Measurements from ENCODE around the gene RNASE8. TPM values are rescaled to one million over a fixed set of nuclear protein-coding genes. Genes with fewer than 3 reads are reported as not detected.

RNASE8 gene
- polyA plus RNA-seq, 1 donor from 2014 or later = not detected

- H3F3A ChIP-seq (ENCODE audit: insufficient read depth, low read length, poor library complexity, severe bottlenecking) = no peaks in the 10 kb centered on the region
- H4K20me1 ChIP-seq (ENCODE audit: insufficient read depth) = no peaks in the 10 kb centered on the region
- H3K27ac ChIP-seq (ENCODE audit: low read length) = no peak within 1 kb of the TSS
- no peaks in the 10 kb centered on the region for H3K79me2 ChIP-seq (replicated peaks; ENCODE audit: insufficient read depth, low read length)
- H2AFZ ChIP-seq (ENCODE audit: low read depth, low read length) = peak within 1 kb of the TSS; percentile 45
- H3K4me2 ChIP-seq (ENCODE audit: low read length) = peak within 1 kb of the TSS; percentile 48
- H3K36me3 ChIP-seq (ENCODE audit: insufficient read depth, low read length) = no peaks in the 10 kb centered on the region
- no peaks in the 10 kb centered on the region for H3K9me3 ChIP-seq (ENCODE audit: low read length)
- no peaks in the 10 kb centered on the region for H3K9me2 ChIP-seq (ENCODE audit: insufficient read depth, low read length)
- TF ChIP-seq SMC3 (conservative IDR thresholded peaks at IDR 0.05; ENCODE audit: poor library complexity) (peak; percentile 33), CTCF (IDR thresholded peaks at IDR 0.05; ENCODE audit: poor library complexity, severe bottlenecking) (no peak), REST (IDR thresholded peaks at IDR 0.05; ENCODE audit: borderline replicate concordance) (no peak), TAF1 (IDR thresholded peaks at IDR 0.05; ENCODE audit: low read depth) (no peak), EP300 (conservative IDR thresholded peaks at IDR 0.05; ENCODE audit: poor library complexity, severe bottlenecking) (no peak), MXI1 (conservative IDR thresholded peaks at IDR 0.05; ENCODE audit: poor library complexity, severe bottlenecking) (peak; percentile 48), EZH2 (IDR thresholded peaks at IDR 0.05; ENCODE audit: borderline replicate concordance, insufficient read depth, low read length, poor library complexity, severe bottlenecking) (no peak), RAD21 (conservative IDR thresholded peaks at IDR 0.05) (peak; percentile 8), POLR2AphosphoS5 (IDR thresholded peaks at IDR 0.05) (peak; percentile 46)
- peak within 1 kb of the TSS; percentile 69 for H3K9ac ChIP-seq (ENCODE audit: low read length)
- peak within 1 kb of the TSS; percentile 77 for H3K4me3 ChIP-seq (ENCODE audit: low read length)
- peaks cover 19% of the 10 kb centered on the region for H3K27me3 ChIP-seq (ENCODE audit: insufficient read depth, low read depth, low read length)
These were observed 32.8 kb upstream of the RNASE8 start, which contains the start of gene NDRG2 for GRCh38 chr14:21024585-21025370. TSS of gene NDRG2 (minus strand) at chr14:21025061. CDS start at chr14:21023315, 1,746 bp downstream.

GRCh38 chr14:21025371-21026273 lies 32.0 kb upstream of the RNASE8 start:
- Histone ChIP-seq H4K20me1 (ENCODE audit: insufficient read depth) (no peaks in the 10 kb centered on the region), H3K4me3 (ENCODE audit: low read length) (peak overlapping the region; percentile 77), H3K9me3 (ENCODE audit: low read length) (no peaks in the 10 kb centered on the region), H3K9me2 (ENCODE audit: insufficient read depth, low read length) (no peaks in the 10 kb centered on the region), H3K27me3 (ENCODE audit: insufficient read depth, low read depth, low read length) (peaks cover 19% of the 10 kb centered on the region), H3K4me2 (ENCODE audit: low read length) (no peak overlapping the region), H3K79me2 (replicated peaks; ENCODE audit: insufficient read depth, low read length) (no peaks in the 10 kb centered on the region), H3K9ac (ENCODE audit: low read length) (peak overlapping the region; percentile 69), H2AFZ (ENCODE audit: low read depth, low read length) (no peak overlapping the region), H3F3A (ENCODE audit: insufficient read depth, low read length, poor library complexity, severe bottlenecking) (no peaks in the 10 kb centered on the region), H3K36me3 (ENCODE audit: insufficient read depth, low read length) (no peaks in the 10 kb centered on the region), H3K27ac (ENCODE audit: low read length) (no peak overlapping the region)
- TF ChIP-seq EP300 (conservative IDR thresholded peaks at IDR 0.05; ENCODE audit: poor library complexity, severe bottlenecking) (no peak), CTCF (IDR thresholded peaks at IDR 0.05; ENCODE audit: poor library complexity, severe bottlenecking) (peak; percentile 16), EZH2 (IDR thresholded peaks at IDR 0.05; ENCODE audit: borderline replicate concordance, insufficient read depth, low read length, poor library complexity, severe bottlenecking) (no peak), RAD21 (conservative IDR thresholded peaks at IDR 0.05) (no peak), SMC3 (conservative IDR thresholded peaks at IDR 0.05; ENCODE audit: poor library complexity) (no peak), MXI1 (conservative IDR thresholded peaks at IDR 0.05; ENCODE audit: poor library complexity, severe bottlenecking) (no peak), TAF1 (IDR thresholded peaks at IDR 0.05; ENCODE audit: low read depth) (peak; percentile 14)
